Left ventricle myocardium superior (tissue), 1 donor: ENCODE measurements around the gene RALGAPA2. TPM values are rescaled to one million over a fixed set of nuclear protein-coding genes. Genes with fewer than 3 reads are reported as not detected.

Experiments
- ATAC-seq: fragments of 200-7000 bp; cut with Tn5 transposase; one replicate; pipeline ENCODE4 v1.9.1; 2020; ENCODE audit warnings: mild to moderate bottlenecking, moderate library complexity
- DNase-seq: peaks from one replicate; pipeline ENCODE4 v3.0.0-alpha.2; 2020
- intact Hi-C: fragments of 100-400 bp; cut with micrococcal nuclease; formaldehyde crosslinking; loops from one replicate; pipeline ENCODE4 v1.11.0; 2022
- total RNA-seq: library from RNA; stranded (reverse); fragmentation: NEBNext Ultra II Directional; extraction: Animal tissue kit (Norgen Biotek cat#: 25700); gene quantifications from one replicate; pipeline ENCODE4 v1.2.1, GENCODE V29; 2021
- donor health status: DM: no; HTN: yes; CAD: no; lungs with severe emphysema.

Gene RALGAPA2
- total RNA-seq, 1 donor from 2014 or later, result 18.9 TPM

DNA sequence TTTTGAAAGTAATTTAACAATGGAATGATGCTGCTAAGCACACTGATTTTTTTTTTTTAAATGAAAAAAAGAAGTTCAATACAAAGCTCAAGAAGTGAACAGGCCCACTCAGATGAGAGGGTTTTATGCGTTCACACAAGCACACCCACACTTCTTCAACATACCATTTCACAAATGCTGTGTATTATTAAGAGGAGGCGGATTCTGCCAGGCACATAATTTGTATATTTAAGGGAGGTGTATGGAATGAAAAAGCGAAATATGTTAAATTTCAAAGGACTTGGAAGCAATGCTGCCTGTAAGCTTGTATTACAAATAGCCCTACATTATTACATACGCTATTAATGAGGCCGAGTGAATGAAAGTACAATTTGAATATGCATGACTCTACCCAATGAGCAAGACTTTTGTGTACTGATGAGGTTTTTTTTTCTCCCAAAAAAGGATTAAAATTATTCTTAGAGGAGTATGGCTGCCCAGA is 220.6 kb downstream of the RALGAPA2 start:
- ATAC-seq, result no peak
- intact Hi-C loops, result no loop called here

DNA sequence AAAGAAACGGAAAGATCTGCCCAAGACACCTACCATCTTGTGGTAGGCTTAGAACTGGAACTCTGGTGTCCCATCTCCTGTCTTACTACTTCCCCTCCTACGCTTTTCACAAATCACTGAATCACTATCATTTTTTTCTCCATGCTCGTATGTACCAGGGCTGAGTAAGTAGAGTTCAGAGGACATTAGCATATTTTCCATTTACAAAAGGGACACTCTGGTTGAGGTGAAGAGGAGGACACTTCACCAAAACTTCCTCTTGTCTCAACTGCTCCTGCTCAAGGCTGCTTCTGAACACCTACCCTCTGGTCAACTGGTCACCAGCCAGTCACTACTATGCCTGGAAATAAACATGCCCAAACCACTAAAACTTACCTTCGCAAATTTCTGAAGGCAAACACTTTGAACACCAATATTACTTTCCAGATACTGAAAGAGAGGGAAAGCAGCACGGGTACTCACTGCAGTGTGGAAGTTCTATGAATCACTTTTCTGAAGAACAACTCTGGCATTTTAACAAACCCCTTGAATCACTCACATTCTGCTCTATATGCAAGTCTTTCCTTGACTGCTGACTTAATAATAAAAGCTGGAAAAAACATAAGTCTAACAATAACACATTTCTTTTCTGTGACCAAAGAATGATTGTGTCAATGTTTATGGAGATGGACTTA is 221.2 kb downstream of the RALGAPA2 start:
- intact Hi-C loops, result no loop called here
- DNase-seq (no peak), ATAC-seq (no peak)

More for the DNA sequence above, 220.6 kb downstream of the RALGAPA2 start:
- DNase-seq, result no peak

GRCh38 chr20:20490673-20491072 is 221.8 kb downstream of the RALGAPA2 start:
- no peak for DNase-seq
- intact Hi-C loops, result no loop called here
- no peak for ATAC-seq

GRCh38 chr20:20489648-20490341 is 222.6 kb downstream of the RALGAPA2 start:
- intact Hi-C loops, result no loop called here
- DNase-seq, result no peak
- no peak for ATAC-seq

- intact Hi-C loops, result no loop called here
- DNase-seq, result no peak
- no peak for ATAC-seq
Measured at GRCh38 chr20:20489054-20489453, 223.4 kb downstream of the RALGAPA2 start.

- intact Hi-C loops, result no loop called here
- ATAC-seq (no peak), DNase-seq (no peak)
Measured at GRCh38 chr20:20488388-20488787, 224.1 kb downstream of the RALGAPA2 start.

GRCh38 chr20:20487811-20488210 is 224.6 kb downstream of the RALGAPA2 start:
- ATAC-seq (no peak), DNase-seq (no peak)
- intact Hi-C loops, result no loop called here

DNA sequence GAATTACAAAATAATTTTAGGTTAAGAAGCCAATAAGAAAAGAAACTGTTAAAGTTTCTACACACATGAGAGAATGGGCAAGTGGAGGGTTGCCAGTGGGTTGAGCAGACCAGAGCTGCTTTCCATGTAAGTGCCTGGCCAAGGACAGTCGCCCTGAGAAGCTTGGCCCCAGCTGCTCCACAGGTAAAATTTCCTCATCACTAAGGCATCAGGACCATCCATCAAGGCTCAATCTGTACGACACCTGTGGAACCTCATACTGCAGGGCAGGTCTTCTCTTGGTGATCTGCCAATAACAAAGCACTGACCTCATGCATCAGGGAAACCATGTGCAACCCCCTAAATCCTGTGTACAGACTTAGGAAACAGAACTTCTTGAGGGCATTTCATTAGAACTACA is 229.1 kb downstream of the RALGAPA2 start:
- ATAC-seq (no peak), DNase-seq (no peak)
- intact Hi-C loops, result no loop called here

DNA sequence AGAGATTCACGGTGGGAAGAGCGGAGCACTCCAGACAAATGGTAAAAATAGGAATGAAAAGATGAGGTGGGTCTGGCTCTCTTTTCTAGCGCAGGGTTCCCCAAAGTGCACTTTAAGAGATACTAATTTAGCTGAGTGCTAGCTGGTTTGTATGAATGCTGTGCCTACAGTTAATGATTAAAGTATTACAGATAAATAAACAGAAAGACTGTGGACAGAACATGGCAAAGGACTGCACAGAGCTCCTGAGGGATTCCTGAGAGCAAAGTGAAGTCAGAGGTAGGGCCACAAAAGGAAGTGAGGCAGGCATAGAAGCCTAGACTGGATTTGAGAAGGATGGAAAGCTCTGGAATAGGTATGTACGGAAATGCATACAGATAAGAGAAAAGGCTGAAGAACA is 230.0 kb downstream of the RALGAPA2 start:
- intact Hi-C loops, result no loop called here
- ATAC-seq, result no peak
- DNase-seq, result no peak

GRCh38 chr20:20480689-20481088 is 231.8 kb downstream of the RALGAPA2 start:
- intact Hi-C loops, result no loop called here
- DNase-seq, result no peak
- ATAC-seq, result no peak

- intact Hi-C loops, result no loop called here
- DNase-seq, result no peak
- no peak for ATAC-seq
Measured at GRCh38 chr20:20480126-20480525, 232.3 kb downstream of the RALGAPA2 start.

DNA sequence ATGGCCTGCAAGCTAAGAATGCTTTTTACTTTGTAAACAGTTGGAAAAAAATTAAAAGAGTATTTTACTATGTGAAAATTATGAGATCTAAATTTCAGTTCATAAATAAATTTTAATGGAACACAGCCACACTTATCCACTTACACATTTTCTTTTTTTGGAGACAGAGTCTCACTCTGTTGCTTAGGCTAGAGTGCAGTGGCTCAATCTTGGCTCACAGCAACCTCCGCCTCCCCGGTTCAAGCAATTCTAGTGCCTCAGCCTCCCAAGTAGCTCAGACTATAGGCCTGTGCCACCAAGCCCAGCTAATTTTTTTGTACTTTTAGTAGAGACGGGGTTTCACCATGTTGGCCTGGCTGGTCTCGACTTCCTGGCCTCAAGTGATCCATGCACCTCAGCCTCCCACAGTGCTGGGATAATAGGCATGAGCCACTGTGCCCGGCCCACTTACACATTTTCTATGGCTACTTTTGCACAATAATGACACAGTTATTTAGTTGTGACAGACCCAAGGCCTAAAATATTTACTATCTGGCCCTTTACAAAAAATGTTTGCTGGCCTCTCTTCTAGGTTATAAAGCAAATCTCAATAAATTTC is 234.9 kb downstream of the RALGAPA2 start:
- DNase-seq (no peak), ATAC-seq (no peak)
- intact Hi-C loops, result no loop called here

GRCh38 chr20:20476504-20476903 is 235.9 kb downstream of the RALGAPA2 start:
- ATAC-seq (no peak), DNase-seq (no peak)
- intact Hi-C loops, result no loop called here

GRCh38 chr20:20473657-20474056 is 238.8 kb downstream of the RALGAPA2 start:
- DNase-seq (no peak), ATAC-seq (no peak)
- intact Hi-C loops, result no loop called here

- intact Hi-C loops, result no loop called here
- ATAC-seq, result peak; percentile 55
Measured at GRCh38 chr20:20472684-20473274, 239.7 kb downstream of the RALGAPA2 start.

GRCh38 chr20:20466341-20466879 is 246.0 kb downstream of the RALGAPA2 start:
- intact Hi-C loops, result no loop called here
- peak; percentile 85 for ATAC-seq

More at GRCh38 chr20:20472684-20473274, 239.7 kb downstream of the RALGAPA2 start:
- no peak for DNase-seq

DNA sequence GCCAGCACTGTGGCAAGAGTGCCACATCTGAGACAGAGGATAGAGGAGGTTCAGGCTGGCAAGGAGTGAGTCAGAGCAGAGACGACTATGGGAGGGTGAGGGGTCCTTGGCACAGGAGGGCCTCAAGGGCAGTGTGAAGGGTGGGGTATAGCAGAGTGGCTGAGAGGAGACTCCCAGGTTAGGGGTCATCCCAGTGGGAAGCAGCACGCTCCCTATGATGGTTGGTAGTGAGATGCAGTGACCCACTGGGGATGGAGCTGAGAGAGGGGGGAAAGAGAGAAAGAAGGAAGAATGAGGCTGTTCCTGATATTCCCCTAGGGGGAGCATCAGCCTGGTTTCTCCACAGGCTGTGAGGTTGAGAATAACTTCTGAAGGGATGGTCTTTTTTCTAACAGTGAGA is 247.2 kb downstream of the RALGAPA2 start:
- ATAC-seq (no peak), DNase-seq (no peak)
- intact Hi-C loops, result no loop called here

More at GRCh38 chr20:20466341-20466879, 246.0 kb downstream of the RALGAPA2 start:
- no peak for DNase-seq

DNA sequence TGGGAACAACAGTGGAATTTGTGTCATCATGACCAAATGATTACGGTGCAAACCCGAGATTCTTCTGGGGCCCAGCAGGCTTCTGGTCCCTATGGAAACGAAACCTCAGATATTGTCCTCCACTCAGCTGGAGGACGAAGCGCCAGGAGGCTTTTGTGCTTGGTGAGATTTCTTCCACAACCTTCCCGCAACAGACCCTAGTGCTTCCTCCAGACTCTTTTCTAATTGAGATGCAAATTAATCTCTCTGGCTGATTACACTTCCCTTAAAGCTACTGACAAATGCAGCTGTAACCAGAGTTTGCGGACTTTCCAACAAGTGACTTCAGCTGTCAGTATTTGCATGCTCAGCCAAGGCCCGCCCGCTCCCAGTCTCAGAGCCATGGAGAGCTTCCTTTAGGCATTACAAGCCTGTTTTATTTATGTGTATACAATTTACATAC is 248.5 kb downstream of the RALGAPA2 start:
- DNase-seq, result no peak
- ATAC-seq, result peak; percentile 25
- intact Hi-C loops, result no loop called here

DNA sequence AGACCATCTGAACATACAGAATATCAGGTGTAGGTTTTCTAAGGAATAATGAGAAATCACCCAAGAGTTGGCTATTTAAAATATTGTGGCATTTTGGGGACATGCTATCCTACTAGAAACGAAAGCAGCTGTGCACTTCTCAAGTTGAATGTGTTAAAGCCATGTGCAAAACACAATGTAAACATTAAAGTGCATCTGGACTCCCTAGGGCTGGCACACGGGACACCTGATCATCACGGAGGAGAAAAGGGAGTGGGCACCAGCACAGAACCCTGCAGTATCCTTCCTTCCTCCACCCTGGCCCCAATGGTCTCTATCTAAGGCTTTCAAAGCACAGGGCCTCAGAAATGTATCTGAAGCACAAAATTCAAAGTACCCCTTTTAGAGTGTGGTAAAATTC is 250.3 kb downstream of the RALGAPA2 start:
- ATAC-seq (no peak), DNase-seq (no peak)
- intact Hi-C loops, result no loop called here

DNA sequence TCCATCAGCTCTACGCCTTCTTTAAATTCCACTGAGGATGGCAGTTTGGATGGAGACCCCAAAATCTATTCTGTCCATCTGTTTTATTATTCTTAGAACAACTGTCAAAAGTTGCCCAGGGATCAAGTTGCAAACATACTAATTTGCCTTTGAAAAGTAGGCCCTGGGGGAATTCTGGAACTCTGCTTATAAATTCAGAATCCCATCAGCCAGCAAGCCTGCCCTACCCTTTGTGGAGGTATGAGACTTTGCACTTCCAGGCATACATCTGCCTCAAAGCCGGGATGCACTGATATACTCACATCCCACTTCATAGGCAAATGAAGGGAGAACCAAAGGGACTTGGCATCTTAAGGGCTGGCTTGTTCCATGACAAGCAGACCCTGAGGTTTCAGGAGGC is 250.9 kb downstream of the RALGAPA2 start:
- ATAC-seq (no peak), DNase-seq (no peak)
- intact Hi-C loops, result no loop called here
